Peyer's patch (tissue), 4 donors: ENCODE data around the gene HCFC1.

Experiments
- CTCF ChIP-seq, 6 experiments: fragments of 450-650 bp in 4 of 6; fragments of 200-600 bp in 2 of 6; sonication (generic) in 1 of 6; IDR thresholded peaks; one replicate each; pipeline ENCODE4 v1.5.1; 2017 to 2019; ENCODE audit warnings: antibody characterized with exemption in 6 of 6, mild to moderate bottlenecking in 3 of 6, moderate library complexity in 1 of 6
- POLR2A ChIP-seq, 2 donors: fragments of 450-650 bp; IDR thresholded peaks; one replicate each; pipeline ENCODE4 v1.5.1; 2017; ENCODE audit warnings: antibody characterized with exemption in 2 of 2, mild to moderate bottlenecking in 2 of 2, moderate library complexity in 2 of 2

- TF ChIP-seq CTCF (IDR thresholded peaks at IDR 0.05) (no peak), POLR2A (IDR thresholded peaks at IDR 0.05) (no peak)
Measured at GRCh38 chrX:153921070-153921469, 50.5 kb downstream of the HCFC1 start.
